KMS-11 (cell line): Measurements from ENCODE around the gene ABCD2.

Source experiments
- H2AFZ ChIP-seq: fragments of 200-600 bp; sonication (generic); 2 replicates; pipeline ENCODE4 v1.6.1; 2016; ENCODE audit warnings: antibody characterized with exemption, mixed run types, low read depth
- H3K27ac ChIP-seq: fragments of 200-600 bp; sonication (generic); 2 replicates; pipeline ENCODE4 v1.6.1; 2016; ENCODE audit warnings: mild to moderate bottlenecking, mixed run types
- H3K27me3 ChIP-seq: fragments of 200-600 bp; sonication (generic); 2 replicates; pipeline ENCODE4 v1.6.1; 2017; ENCODE audit warnings: mild to moderate bottlenecking, low read depth, mixed run types, moderate library complexity; ENCODE audit not compliant: insufficient read depth
- H3K36me3 ChIP-seq: fragments of 200-600 bp; sonication (generic); 2 replicates; pipeline ENCODE4 v1.6.1; 2017; ENCODE audit warnings: mild to moderate bottlenecking, mixed run types; ENCODE audit not compliant: insufficient read depth
- H3K4me1 ChIP-seq: fragments of 200-600 bp; sonication (generic); 2 replicates; pipeline ENCODE4 v1.6.1; 2016; ENCODE audit warnings: mild to moderate bottlenecking, low read depth, mixed run types; ENCODE audit not compliant: poor library complexity, severe bottlenecking
- H3K4me2 ChIP-seq: fragments of 200-600 bp; sonication (generic); 2 replicates; pipeline ENCODE4 v1.7.0; 2016; ENCODE audit warnings: mild to moderate bottlenecking, mixed run types
- H3K4me3 ChIP-seq: fragments of 200-600 bp; sonication (generic); IDR thresholded peaks from 2 replicates; pipeline ENCODE4 v1.6.1; 2017; ENCODE audit warnings: low read depth, low read length, mixed read lengths; ENCODE audit not compliant: insufficient read depth
- H3K79me2 ChIP-seq: fragments of 200-600 bp; sonication (generic); 2 replicates; pipeline ENCODE4 v1.6.1; 2016; ENCODE audit warnings: low read depth, mixed run types; ENCODE audit not compliant: insufficient read depth
- H3K9ac ChIP-seq: fragments of 200-600 bp; sonication (generic); 2 replicates; pipeline ENCODE4 v1.6.1; 2016; ENCODE audit warnings: mild to moderate bottlenecking, mixed run types
- H4K20me1 ChIP-seq: fragments of 200-600 bp; sonication (generic); 2 replicates; pipeline ENCODE4 v1.6.1; 2016; ENCODE audit warnings: mild to moderate bottlenecking, mixed run types; ENCODE audit not compliant: insufficient read depth
- CTCF ChIP-seq: fragments of 200-600 bp; sonication (generic); conservative IDR thresholded peaks from 2 replicates; pipeline ENCODE4 v1.6.1; 2017; ENCODE audit warnings: low read depth, mild to moderate bottlenecking, antibody characterized with exemption, low read length, moderate library complexity, mixed read lengths

Gene ABCD2

DNA sequence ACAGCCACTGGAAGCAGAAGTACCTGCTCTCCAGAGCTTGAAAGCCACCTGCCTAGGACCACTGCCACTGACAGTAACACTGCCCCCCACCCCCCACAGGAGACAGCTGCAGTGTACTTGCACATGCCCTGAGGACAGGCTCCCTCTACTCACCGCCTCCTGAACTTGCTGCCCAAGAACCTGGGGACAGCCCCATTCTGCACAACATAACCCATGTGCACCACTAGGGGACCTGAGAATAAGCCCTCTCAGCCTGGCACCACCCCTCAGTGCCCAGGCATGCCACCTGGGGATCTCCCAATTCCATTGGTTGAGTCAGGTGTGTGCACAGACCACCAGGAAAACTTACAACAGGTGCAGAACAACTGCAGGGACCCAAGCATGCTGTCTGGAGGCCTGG lies 109.6 kb downstream of the ABCD2 start:
- no peaks in the 10 kb centered on the region for H3K36me3 ChIP-seq
- no peaks in the 10 kb centered on the region for H4K20me1 ChIP-seq
- H2AFZ ChIP-seq: no peak overlapping the region
- H3K4me1 ChIP-seq: no peaks in the 10 kb centered on the region
- no peak for TF ChIP-seq CTCF
- H3K79me2 ChIP-seq: no peaks in the 10 kb centered on the region
- no peak overlapping the region for H3K4me2 ChIP-seq
- no peak overlapping the region for H3K9ac ChIP-seq
- H3K27me3 ChIP-seq: no peaks in the 10 kb centered on the region
- no peak overlapping the region for H3K4me3 ChIP-seq
- H3K27ac ChIP-seq: no peak overlapping the region

DNA sequence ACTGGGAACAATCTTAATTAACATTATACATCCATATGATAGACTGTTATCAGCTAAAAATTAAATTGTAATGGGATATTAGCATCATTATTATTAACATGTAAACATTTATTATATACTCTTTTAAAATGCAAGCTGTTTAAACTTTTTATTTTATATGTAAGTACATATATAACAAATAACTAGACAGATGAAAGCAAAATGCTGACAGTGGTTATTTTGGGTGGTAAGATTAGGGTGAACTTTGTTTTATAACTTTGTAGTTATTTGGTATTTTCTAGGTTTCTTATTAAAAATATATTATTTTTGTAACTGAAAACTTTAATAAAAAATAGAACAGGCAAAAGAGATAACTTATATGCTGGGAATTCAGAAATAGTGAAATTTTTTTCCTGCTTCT lies 114.0 kb downstream of the ABCD2 start:
- no peak for TF ChIP-seq CTCF
- no peaks in the 10 kb centered on the region for H4K20me1 ChIP-seq
- no peaks in the 10 kb centered on the region for H3K27me3 ChIP-seq
- H3K27ac ChIP-seq: no peak overlapping the region
- no peak overlapping the region for H3K4me3 ChIP-seq
- no peaks in the 10 kb centered on the region for H3K36me3 ChIP-seq
- no peaks in the 10 kb centered on the region for H3K4me1 ChIP-seq
- no peak overlapping the region for H3K9ac ChIP-seq
- H3K4me2 ChIP-seq: no peak overlapping the region
- no peaks in the 10 kb centered on the region for H3K79me2 ChIP-seq
- H2AFZ ChIP-seq: no peak overlapping the region

DNA sequence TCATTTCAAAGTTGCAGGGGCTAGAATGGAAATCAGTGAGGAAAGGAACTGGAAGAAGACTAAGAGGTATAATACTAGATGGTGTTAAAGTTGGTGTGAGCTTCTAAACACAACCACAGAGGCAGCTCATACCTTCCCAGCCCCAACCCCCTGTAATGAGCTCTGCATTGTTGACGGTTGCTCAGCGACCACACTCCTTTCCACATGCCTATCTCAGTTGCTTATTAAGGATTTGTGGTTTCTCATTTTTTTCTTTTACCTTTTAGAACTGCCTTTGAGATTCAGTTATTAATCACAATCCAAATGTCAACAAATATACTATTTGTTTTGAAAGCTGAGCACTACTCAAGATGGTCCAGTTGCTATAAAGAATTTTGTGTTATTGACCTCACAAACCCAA lies 114.6 kb downstream of the ABCD2 start:
- no peaks in the 10 kb centered on the region for H3K27me3 ChIP-seq
- H3K4me2 ChIP-seq: no peak overlapping the region
- H3K4me1 ChIP-seq: no peaks in the 10 kb centered on the region
- H3K4me3 ChIP-seq: no peak overlapping the region
- H3K9ac ChIP-seq: no peak overlapping the region
- no peaks in the 10 kb centered on the region for H4K20me1 ChIP-seq
- TF ChIP-seq CTCF: no peak
- H3K27ac ChIP-seq: no peak overlapping the region
- H2AFZ ChIP-seq: no peak overlapping the region
- no peaks in the 10 kb centered on the region for H3K79me2 ChIP-seq
- H3K36me3 ChIP-seq: no peaks in the 10 kb centered on the region

DNA sequence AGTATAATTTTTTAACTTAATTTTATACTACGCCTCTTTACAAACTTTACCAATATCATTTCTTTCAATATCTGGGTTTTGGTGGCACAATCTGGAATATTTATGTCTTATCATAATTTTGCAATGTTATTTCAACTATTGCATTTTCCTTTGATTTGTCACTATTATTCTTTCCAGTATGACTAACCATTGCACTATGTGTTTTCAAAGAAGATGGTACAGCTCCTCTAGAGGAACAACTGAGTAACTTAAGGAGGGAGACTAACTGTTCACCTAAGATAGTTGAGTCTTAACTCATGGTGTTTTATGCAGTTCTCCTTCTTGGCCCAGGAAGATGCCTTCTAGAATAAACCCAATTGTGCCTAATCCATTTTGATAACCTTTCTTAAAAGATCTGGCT lies 116.2 kb downstream of the ABCD2 start:
- H3K4me2 ChIP-seq: no peak overlapping the region
- no peak overlapping the region for H2AFZ ChIP-seq
- H3K9ac ChIP-seq: no peak overlapping the region
- no peak overlapping the region for H3K4me3 ChIP-seq
- no peaks in the 10 kb centered on the region for H3K79me2 ChIP-seq
- no peaks in the 10 kb centered on the region for H3K4me1 ChIP-seq
- no peaks in the 10 kb centered on the region for H3K36me3 ChIP-seq
- TF ChIP-seq CTCF: no peak
- H4K20me1 ChIP-seq: no peaks in the 10 kb centered on the region
- H3K27me3 ChIP-seq: no peaks in the 10 kb centered on the region
- no peak overlapping the region for H3K27ac ChIP-seq

- Histone ChIP-seq H3K27me3 (no peaks in the 10 kb centered on the region), H3K36me3 (no peaks in the 10 kb centered on the region), H3K27ac (no peak overlapping the region), H2AFZ (no peak overlapping the region), H4K20me1 (no peaks in the 10 kb centered on the region), H3K79me2 (no peaks in the 10 kb centered on the region), H3K9ac (no peak overlapping the region), H3K4me2 (no peak overlapping the region), H3K4me1 (no peaks in the 10 kb centered on the region), H3K4me3 (no peak overlapping the region)
- TF ChIP-seq CTCF: no peak
Observed at GRCh38 chr12:39502726-39503125, 116.9 kb downstream of the ABCD2 start.
